HepG2 (cell line): Measurements from ENCODE around the gene BMPER.

Source experiments
- KLF16 ChIP-seq, 2 experiments: sonication (generic) in 1 of 2; formaldehyde crosslinking in 1 of 2; IDR thresholded peaks; 2 replicates each; pipeline versions ENCODE4 v1.6.1 to v1.8.0; 2016 to 2023; ENCODE audit warnings: missing genetic modification reagents in 2 of 2, missing compliant biosample characterization in 1 of 2
- NFIC ChIP-seq: IDR thresholded peaks from 2 replicates; pipeline ENCODE4 v1.6.1; 2012; ENCODE audit warnings: mild to moderate bottlenecking, low read length, inconsistent platforms
- POLR2AphosphoS5 ChIP-seq: IDR thresholded peaks from 2 replicates; pipeline ENCODE4 v1.6.1; 2012; ENCODE audit warnings: low read depth, low read length
- SP4 ChIP-seq: sonication (generic); formaldehyde crosslinking; IDR thresholded peaks from 2 replicates; pipeline ENCODE4 v1.8.1; 2023; ENCODE audit warnings: mild to moderate bottlenecking, missing genetic modification reagents
- ZFP36 ChIP-seq: fragments of 150-350 bp; IDR thresholded peaks from 2 replicates; pipeline ENCODE4 v1.6.1; 2018; ENCODE audit warnings: borderline replicate concordance, low read length, low read depth; ENCODE audit not compliant: partially characterized antibody

DNA sequence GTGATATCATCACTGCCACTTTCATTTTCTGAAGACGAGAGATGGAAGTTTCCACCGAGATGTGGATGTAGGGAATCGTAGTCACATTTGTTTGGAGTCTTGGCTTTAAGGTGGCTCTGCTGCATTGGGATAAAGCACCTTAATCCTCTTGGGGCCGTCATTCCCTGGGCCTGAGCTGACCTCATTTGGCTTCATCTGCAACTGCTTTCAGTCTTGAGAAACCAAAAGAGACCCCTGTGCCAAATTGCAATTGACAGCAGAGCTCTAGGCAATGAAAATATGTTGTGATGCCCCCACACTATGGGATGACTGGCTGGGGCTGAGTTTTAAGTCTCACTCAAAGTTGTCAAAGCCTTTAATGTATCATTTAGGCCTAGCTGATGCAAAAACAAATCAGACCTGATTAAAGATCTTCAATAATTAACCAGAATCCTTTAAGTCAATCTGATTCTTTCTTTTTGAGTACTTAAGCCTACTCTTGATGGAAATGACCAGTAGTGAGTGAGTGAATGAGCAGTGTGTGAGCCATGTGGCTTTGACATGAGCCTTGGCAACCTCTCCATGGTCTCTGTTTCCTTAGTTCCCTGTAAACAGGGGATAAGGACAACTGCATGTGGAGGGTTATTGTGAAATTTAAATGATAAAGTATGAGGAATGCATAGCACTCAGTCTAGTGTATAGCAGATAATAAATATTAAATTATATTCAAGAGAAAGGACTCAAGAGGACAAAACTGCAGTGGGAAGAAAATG is 155.0 kb downstream of the BMPER start:
- TF ChIP-seq NFIC (no peak), KLF16 (CRISPR knock-in tag; IDR thresholded peaks at IDR 0.05) (no peak), SP4 (CRISPR knock-in tag) (no peak), POLR2AphosphoS5 (no peak), ZFP36 (no peak)
